A172 (cell line): ENCODE results near the gene ST8SIA6. TPM values are rescaled to one million over a fixed set of nuclear protein-coding genes. Genes with fewer than 3 reads are reported as not detected.
"Not testable (repeated sequence)": the region's sequence is repeated elsewhere in the genome, so short reads cannot be mapped to it uniquely, and the experiment has no call there.

Experiments
- DNase-seq: peaks from one replicate; pipeline ENCODE4 v3.0.0-alpha.2; 2015; ENCODE audit warnings: low spot score
- total RNA-seq: library from RNA; depleted of rRNA; stranded (reverse); fragments of >200 nt; shearing (Covaris generic); gene quantifications from 2 replicates; pipeline ENCODE4 v1.2.3, GENCODE V29; 2014

Gene ST8SIA6
- total RNA-seq, 1 experiment from 2014 or later, result 1.00 TPM

- DNase-seq, result no peak
Measured at GRCh38 chr10:17427201-17427600, 27.2 kb downstream of the ST8SIA6 start.

- DNase-seq, result no peak
Measured at GRCh38 chr10:17426263-17426750, 28.1 kb downstream of the ST8SIA6 start.

GRCh38 chr10:17425584-17426262 is 28.7 kb downstream of the ST8SIA6 start:
- no peak for DNase-seq

- no peak for DNase-seq
Measured at GRCh38 chr10:17423632-17424186, 30.7 kb downstream of the ST8SIA6 start.

GRCh38 chr10:17422931-17423330 is 31.5 kb downstream of the ST8SIA6 start:
- DNase-seq, result no peak

- DNase-seq, result no peak
Measured at GRCh38 chr10:17418249-17418648, 36.1 kb downstream of the ST8SIA6 start.

GRCh38 chr10:17416442-17417211 is 37.8 kb downstream of the ST8SIA6 start:
- no peak for DNase-seq

GRCh38 chr10:17415046-17415658 is 39.2 kb downstream of the ST8SIA6 start:
- no peak for DNase-seq

- DNase-seq, result no peak
Measured at GRCh38 chr10:17414484-17414883, 39.9 kb downstream of the ST8SIA6 start.

GRCh38 chr10:17413876-17414275 is 40.5 kb downstream of the ST8SIA6 start:
- DNase-seq, result no peak

- no peak for DNase-seq
Measured at GRCh38 chr10:17412323-17412722, 42.1 kb downstream of the ST8SIA6 start.

GRCh38 chr10:17410907-17411306 is 43.5 kb downstream of the ST8SIA6 start:
- DNase-seq, result no peak

GRCh38 chr10:17409170-17409733 is 45.1 kb downstream of the ST8SIA6 start:
- DNase-seq, result peak; percentile 23

GRCh38 chr10:17407047-17407446 is 47.3 kb downstream of the ST8SIA6 start:
- DNase-seq, result no peak

- no peak for DNase-seq
Measured at GRCh38 chr10:17406036-17406834, 48.2 kb downstream of the ST8SIA6 start.

- no peak for DNase-seq
Measured at GRCh38 chr10:17403161-17403560, 51.2 kb downstream of the ST8SIA6 start.

- not testable (repeated sequence) for DNase-seq
Measured at GRCh38 chr10:17402040-17402439, 52.4 kb downstream of the ST8SIA6 start.

GRCh38 chr10:17396004-17396403 is 58.4 kb downstream of the ST8SIA6 start:
- no peak for DNase-seq

- peak; percentile 5 for DNase-seq
Measured at GRCh38 chr10:17394854-17395253, 59.5 kb downstream of the ST8SIA6 start.

GRCh38 chr10:17387861-17388503 is 66.4 kb downstream of the ST8SIA6 start:
- DNase-seq, result no peak
